RWPE2 (cell line): ENCODE data around the gene REXO1.

Source experiments
- ATAC-seq: fragments of 200-7000 bp; cut with Tn5 transposase; 3 replicates; pipeline ENCODE4 v1.9.1; 2021; ENCODE audit warnings: low read depth
- DNase-seq: peaks from one replicate; pipeline ENCODE4 v3.0.0-alpha.2; 2020; ENCODE audit warnings: low spot score
- H3K27ac ChIP-seq: fragments of 450-650 bp; 2 replicates; pipeline ENCODE4 v1.5.1; 2017; ENCODE audit warnings: mild to moderate bottlenecking; ENCODE audit not compliant: poor library complexity, severe bottlenecking
- H3K27me3 ChIP-seq: fragments of 250-450 bp; sonication (Bioruptor Pico); 2 replicates; pipeline ENCODE4 v1.5.1; 2021; ENCODE audit warnings: mild to moderate bottlenecking, moderate library complexity; ENCODE audit not compliant: insufficient read depth, poor library complexity, severe bottlenecking
- H3K36me3 ChIP-seq: fragments of 250-450 bp; sonication (Bioruptor Pico); 2 replicates; pipeline ENCODE4 v1.5.1; 2020; ENCODE audit warnings: low read depth, mild to moderate bottlenecking, moderate library complexity
- H3K4me1 ChIP-seq: fragments of 250-450 bp; sonication (Bioruptor Pico); 2 replicates; pipeline ENCODE4 v1.5.1; 2021; ENCODE audit warnings: mild to moderate bottlenecking, moderate library complexity; ENCODE audit not compliant: insufficient read depth, poor library complexity, severe bottlenecking
- H3K4me3 ChIP-seq: fragments of 250-450 bp; sonication (Bioruptor Pico); 2 replicates; pipeline ENCODE4 v1.5.1; 2021; ENCODE audit warnings: mild to moderate bottlenecking, moderate library complexity; ENCODE audit not compliant: severe bottlenecking
- H3K9me3 ChIP-seq: fragments of 250-450 bp; sonication (Bioruptor Pico); 2 replicates; pipeline ENCODE4 v1.5.1; 2021; ENCODE audit warnings: mild to moderate bottlenecking, moderate library complexity; ENCODE audit not compliant: severe bottlenecking
- TF ChIP-seq, protein P1 (sequence below): fragments of 450-650 bp; IDR thresholded peaks from one replicate; pipeline ENCODE4 v1.5.1; 2017; ENCODE audit warnings: mild to moderate bottlenecking, moderate library complexity; ENCODE audit not compliant: poor library complexity, severe bottlenecking

Gene REXO1

GRCh38 chr19:1855828-1856255 lies 7.6 kb upstream of the REXO1 start:
- ATAC-seq (no peak; the same call in 2 of the 3 replicates), DNase-seq (no peak)
- Histone ChIP-seq H3K4me3 (peak overlapping the region; percentile 14), H3K36me3 (peaks cover 6% of the 10 kb centered on the region; the same call in 1 of the 2 replicates), H3K27ac (peak overlapping the region; percentile 82), H3K9me3 (no peaks in the 10 kb centered on the region), H3K27me3 (no peaks in the 10 kb centered on the region), H3K4me1 (peaks cover 40% of the 10 kb centered on the region)
- TF ChIP-seq, protein P1, sequence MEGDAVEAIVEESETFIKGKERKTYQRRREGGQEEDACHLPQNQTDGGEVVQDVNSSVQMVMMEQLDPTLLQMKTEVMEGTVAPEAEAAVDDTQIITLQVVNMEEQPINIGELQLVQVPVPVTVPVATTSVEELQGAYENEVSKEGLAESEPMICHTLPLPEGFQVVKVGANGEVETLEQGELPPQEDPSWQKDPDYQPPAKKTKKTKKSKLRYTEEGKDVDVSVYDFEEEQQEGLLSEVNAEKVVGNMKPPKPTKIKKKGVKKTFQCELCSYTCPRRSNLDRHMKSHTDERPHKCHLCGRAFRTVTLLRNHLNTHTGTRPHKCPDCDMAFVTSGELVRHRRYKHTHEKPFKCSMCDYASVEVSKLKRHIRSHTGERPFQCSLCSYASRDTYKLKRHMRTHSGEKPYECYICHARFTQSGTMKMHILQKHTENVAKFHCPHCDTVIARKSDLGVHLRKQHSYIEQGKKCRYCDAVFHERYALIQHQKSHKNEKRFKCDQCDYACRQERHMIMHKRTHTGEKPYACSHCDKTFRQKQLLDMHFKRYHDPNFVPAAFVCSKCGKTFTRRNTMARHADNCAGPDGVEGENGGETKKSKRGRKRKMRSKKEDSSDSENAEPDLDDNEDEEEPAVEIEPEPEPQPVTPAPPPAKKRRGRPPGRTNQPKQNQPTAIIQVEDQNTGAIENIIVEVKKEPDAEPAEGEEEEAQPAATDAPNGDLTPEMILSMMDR: no peak

DNA sequence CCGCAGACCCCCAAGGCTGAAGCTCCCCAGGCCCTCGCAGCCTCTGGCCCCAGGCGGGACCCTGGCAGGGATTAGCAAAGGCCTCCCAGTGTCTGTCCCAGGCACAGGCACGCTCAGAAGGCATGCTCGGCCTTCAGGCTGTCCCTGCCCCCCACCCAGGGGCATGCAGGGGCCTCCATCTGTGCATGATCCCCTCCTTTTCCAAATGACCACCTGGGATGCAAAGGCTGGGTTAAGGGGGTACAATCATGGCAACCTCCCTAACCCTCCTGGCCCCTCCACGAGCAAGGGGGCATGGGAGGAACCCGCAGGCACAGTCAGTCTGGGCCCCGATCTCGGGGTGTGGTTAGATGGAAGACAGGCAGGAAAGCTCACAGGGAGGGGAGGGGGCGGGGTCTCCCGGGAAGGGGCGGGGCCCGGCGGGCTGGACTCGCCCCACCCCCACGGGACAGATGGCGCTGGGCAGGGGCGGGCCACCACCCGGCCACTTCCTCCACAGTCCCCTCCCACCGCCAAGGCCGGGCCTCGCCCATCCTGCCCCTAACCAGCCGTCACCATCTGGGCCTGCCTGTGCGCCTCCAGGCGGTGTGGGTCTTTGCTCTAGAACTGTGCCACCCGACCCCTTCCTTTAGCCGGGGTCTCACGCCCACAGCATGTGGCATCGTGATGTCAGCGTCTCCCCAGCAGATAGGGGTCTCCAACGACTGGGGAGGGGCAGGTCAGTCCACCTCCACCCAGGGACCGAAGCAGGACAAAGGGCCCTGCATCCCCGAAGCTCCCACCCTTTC lies 7.0 kb upstream of the REXO1 start:
- DNase-seq: peak; percentile 86
- peak; percentile 71 for ATAC-seq
- H3K36me3 ChIP-seq: peaks cover 6% of the 10 kb centered on the region; the same call in 1 of the 2 replicates
- H3K27ac ChIP-seq: peak overlapping the region; percentile 82
- peak overlapping the region; percentile 23 for H3K4me3 ChIP-seq
- TF ChIP-seq, protein P1: no peak
- H3K27me3 ChIP-seq: no peaks in the 10 kb centered on the region
- peaks cover 38% of the 10 kb centered on the region for H3K4me1 ChIP-seq
- no peaks in the 10 kb centered on the region for H3K9me3 ChIP-seq

GRCh38 chr19:1854542-1855039 lies 6.3 kb upstream of the REXO1 start:
- ATAC-seq: no peak
- Histone ChIP-seq H3K27ac (peak overlapping the region; percentile 82), H3K36me3 (peaks cover 6% of the 10 kb centered on the region; the same call in 1 of the 2 replicates), H3K4me1 (peaks cover 33% of the 10 kb centered on the region), H3K4me3 (peak overlapping the region; percentile 23), H3K27me3 (no peaks in the 10 kb centered on the region), H3K9me3 (no peaks in the 10 kb centered on the region)
- no peak for DNase-seq
- TF ChIP-seq, protein P1: no peak

- ATAC-seq (no peak), DNase-seq (no peak)
- TF ChIP-seq, protein P1: no peak
- peak overlapping the region; percentile 82 for H3K27ac ChIP-seq
- H3K4me3 ChIP-seq: no peak overlapping the region
- no peaks in the 10 kb centered on the region for H3K9me3 ChIP-seq
- H3K4me1 ChIP-seq: peaks cover 30% of the 10 kb centered on the region
- peaks cover 6% of the 10 kb centered on the region; the same call in 1 of the 2 replicates for H3K36me3 ChIP-seq
- H3K27me3 ChIP-seq: no peaks in the 10 kb centered on the region
These were observed 5.8 kb upstream of the REXO1 start for GRCh38 chr19:1854039-1854541.
